ENCODE results near the gene HSPG2.

The HSPG2 gene

GRCh38 chr1:21875621-21876063, 61.5 kb downstream of the HSPG2 start:
- H3K4me3 ChIP-seq (ENCODE audit: low read depth, low read length), result no peak overlapping the region
- no peak for DNase-seq (ENCODE audit: low read depth, low spot score)
- ChIA-PET POLR2A (no interaction called here), CTCF (interaction anchor here (1.1 kb wide), 1 partner anchor 9 kb away, joined by 6 read pairs; no protein-coding TSS in a partner anchor)
- no peak for TF ChIP-seq CTCF (IDR thresholded peaks at IDR 0.05; ENCODE audit: insufficient read depth, low read length, missing control alignments)

GRCh38 chr1:21874778-21875547, 62.1 kb downstream of the HSPG2 start:
- TF ChIP-seq CTCF (IDR thresholded peaks at IDR 0.05; ENCODE audit: insufficient read depth, low read length, missing control alignments), result no peak
- CTCF ChIA-PET, result interaction anchor here (1.1 kb wide), 1 partner anchor 8 kb away, joined by 6 read pairs; no protein-coding TSS in a partner anchor
- H3K4me3 ChIP-seq (ENCODE audit: low read depth, low read length), result no peak overlapping the region
- POLR2A ChIA-PET, result no interaction called here
- no peak for DNase-seq (ENCODE audit: low read depth, low spot score)

GRCh38 chr1:21874328-21874727, 62.8 kb downstream of the HSPG2 start:
- ChIA-PET CTCF (no interaction called here), POLR2A (no interaction called here)
- TF ChIP-seq CTCF (IDR thresholded peaks at IDR 0.05; ENCODE audit: insufficient read depth, low read length, missing control alignments), result no peak
- DNase-seq (ENCODE audit: low read depth, low spot score), result no peak
- no peak overlapping the region for H3K4me3 ChIP-seq (ENCODE audit: low read depth, low read length)

- POLR2A ChIA-PET, result no interaction called here
- no peak for TF ChIP-seq CTCF (IDR thresholded peaks at IDR 0.05; ENCODE audit: insufficient read depth, low read length, missing control alignments)
- H3K4me3 ChIP-seq (ENCODE audit: low read depth, low read length), result no peak overlapping the region
- CTCF ChIA-PET, result no interaction called here
- no peak for DNase-seq (ENCODE audit: low read depth, low spot score)
These were observed 63.3 kb downstream of the HSPG2 start for GRCh38 chr1:21873761-21874160.

DNA sequence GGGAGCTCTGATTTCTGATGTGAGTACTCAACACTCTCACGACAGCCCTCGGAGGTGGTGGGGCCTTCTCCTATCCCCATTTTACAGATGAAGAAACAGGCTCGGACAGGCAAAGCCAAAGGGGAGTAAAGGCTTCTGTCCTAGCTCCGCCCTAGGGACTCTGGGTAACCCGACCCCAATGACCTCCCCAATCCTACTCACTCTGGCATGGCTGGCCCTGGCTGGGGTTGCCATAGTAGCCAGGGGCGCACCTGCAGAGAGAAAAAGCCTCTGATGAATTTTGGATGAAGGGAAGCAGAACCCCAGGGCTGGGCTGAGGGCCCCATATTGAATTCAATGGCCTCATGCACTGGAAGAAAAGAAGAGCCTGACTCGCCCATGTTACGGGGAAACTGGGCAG, 63.9 kb downstream of the HSPG2 start:
- CTCF ChIA-PET, result no interaction called here
- no peak for DNase-seq (ENCODE audit: low read depth, low spot score)
- POLR2A ChIA-PET, result no interaction called here
- TF ChIP-seq CTCF (IDR thresholded peaks at IDR 0.05; ENCODE audit: insufficient read depth, low read length, missing control alignments), result no peak
- no peak overlapping the region for H3K4me3 ChIP-seq (ENCODE audit: low read depth, low read length)

- ChIA-PET POLR2A (no interaction called here), CTCF (no interaction called here)
- TF ChIP-seq CTCF (IDR thresholded peaks at IDR 0.05; ENCODE audit: insufficient read depth, low read length, missing control alignments), result no peak
- no peak overlapping the region for H3K4me3 ChIP-seq (ENCODE audit: low read depth, low read length)
- no peak for DNase-seq (ENCODE audit: low read depth, low spot score)
These were observed 64.5 kb downstream of the HSPG2 start for GRCh38 chr1:21872445-21873079.
